Measurements from ENCODE around the gene ATP6V0D1.
A peak's percentile ranks its signal among the peaks of the same experiment; 100 is the strongest.

The ATP6V0D1 gene

GRCh38 chr16:67447508-67448076 is 33.4 kb downstream of the ATP6V0D1 start:
- DNase-seq (ENCODE audit: extremely low spot score, insufficient read length, low read depth) (peak; percentile 68), FAIRE-seq (peak; percentile 77)

DNA sequence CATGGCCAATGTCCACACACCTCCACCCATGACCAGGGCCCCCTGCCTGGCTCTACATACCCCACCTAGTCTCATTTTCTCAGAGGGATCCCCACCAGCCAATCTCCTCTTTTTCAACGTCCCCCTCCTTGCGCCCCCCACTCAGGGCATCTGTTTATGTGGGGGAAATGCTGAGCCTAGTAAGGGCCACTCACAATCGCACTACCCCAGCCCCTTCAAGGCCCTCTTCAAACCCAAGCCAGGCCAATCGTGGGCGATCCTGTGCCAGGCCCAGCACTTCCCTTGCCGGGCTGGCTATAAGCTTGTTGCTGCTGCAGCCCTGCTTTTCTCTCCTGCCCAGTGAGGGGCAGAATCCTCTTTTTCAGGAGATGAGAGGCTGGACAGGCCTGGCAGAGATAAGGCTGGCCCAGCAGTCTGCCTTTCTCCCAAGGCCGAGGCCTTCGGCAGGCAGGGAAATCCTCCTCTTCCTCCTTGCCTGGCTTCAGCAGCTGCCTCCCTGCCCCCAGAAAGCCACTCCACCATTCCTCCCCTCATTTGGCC is 33.9 kb downstream of the ATP6V0D1 start:
- DNase-seq (ENCODE audit: extremely low spot score, insufficient read length, low read depth), result no peak
- no peak for FAIRE-seq

- no peak for DNase-seq (ENCODE audit: extremely low spot score, insufficient read length, low read depth)
- no peak for FAIRE-seq
Observed at GRCh38 chr16:67445913-67446907, 34.7 kb downstream of the ATP6V0D1 start.

DNA sequence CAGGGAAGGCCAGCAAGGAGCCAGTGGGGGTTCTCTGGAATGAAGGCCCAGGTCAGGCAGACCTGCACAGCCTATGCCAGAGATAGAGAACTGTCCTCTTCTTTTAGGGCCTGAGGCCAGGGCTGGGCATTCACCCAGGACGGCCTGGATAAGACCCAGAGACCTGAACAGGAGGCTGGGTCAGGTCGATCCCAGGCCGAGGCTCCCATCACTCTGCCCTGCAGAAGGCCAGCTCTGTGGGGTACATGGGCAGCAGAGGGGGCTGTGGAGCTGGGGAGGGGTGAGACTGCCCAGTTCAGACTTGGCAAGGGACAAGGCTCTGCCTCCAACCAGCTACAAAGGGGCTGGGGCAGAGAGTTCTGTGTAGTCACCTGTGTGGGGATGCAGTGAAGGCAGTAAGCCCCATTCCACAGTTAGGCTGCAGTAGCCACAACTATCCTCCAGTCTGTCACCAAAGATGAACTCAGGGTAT is 35.5 kb downstream of the ATP6V0D1 start:
- FAIRE-seq (no peak), DNase-seq (ENCODE audit: extremely low spot score, insufficient read length, low read depth) (no peak)

DNA sequence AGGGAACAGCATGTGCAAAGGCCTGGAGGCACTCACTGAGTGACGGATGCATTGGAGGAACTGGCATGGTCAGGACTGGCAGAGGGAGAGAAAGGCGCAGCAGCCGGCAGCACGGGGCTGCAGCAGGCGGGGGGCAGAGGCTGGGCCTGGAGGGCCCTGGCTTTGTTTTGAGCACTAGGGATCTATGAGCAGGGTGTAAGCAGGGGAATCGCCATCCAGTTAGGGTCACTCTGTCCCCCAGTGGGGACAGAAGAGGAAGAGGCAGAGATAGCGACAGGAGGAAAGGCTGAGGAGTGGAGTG is 35.9 kb downstream of the ATP6V0D1 start:
- no peak for FAIRE-seq
- no peak for DNase-seq (ENCODE audit: extremely low spot score, insufficient read length, low read depth)

- no peak for DNase-seq (ENCODE audit: extremely low spot score, insufficient read length, low read depth)
- FAIRE-seq, result no peak
Observed at GRCh38 chr16:67444259-67445125, 36.5 kb downstream of the ATP6V0D1 start.

- FAIRE-seq, result no peak
- no peak for DNase-seq (ENCODE audit: extremely low spot score, insufficient read length, low read depth)
Observed at GRCh38 chr16:67443265-67443664, 37.7 kb downstream of the ATP6V0D1 start.

- DNase-seq (ENCODE audit: extremely low spot score, insufficient read length, low read depth), result no peak
- no peak for FAIRE-seq
Observed at GRCh38 chr16:67442581-67443255, 38.2 kb downstream of the ATP6V0D1 start.

GRCh38 chr16:67441907-67442306 is 39.0 kb downstream of the ATP6V0D1 start:
- FAIRE-seq (no peak), DNase-seq (ENCODE audit: extremely low spot score, insufficient read length, low read depth) (no peak)

GRCh38 chr16:67441271-67441753 is 39.6 kb downstream of the ATP6V0D1 start:
- DNase-seq (ENCODE audit: extremely low spot score, insufficient read length, low read depth) (no peak), FAIRE-seq (no peak)

- DNase-seq (ENCODE audit: extremely low spot score, insufficient read length, low read depth) (no peak), FAIRE-seq (no peak)
Observed at GRCh38 chr16:67438824-67439393, 42.0 kb downstream of the ATP6V0D1 start.

DNA sequence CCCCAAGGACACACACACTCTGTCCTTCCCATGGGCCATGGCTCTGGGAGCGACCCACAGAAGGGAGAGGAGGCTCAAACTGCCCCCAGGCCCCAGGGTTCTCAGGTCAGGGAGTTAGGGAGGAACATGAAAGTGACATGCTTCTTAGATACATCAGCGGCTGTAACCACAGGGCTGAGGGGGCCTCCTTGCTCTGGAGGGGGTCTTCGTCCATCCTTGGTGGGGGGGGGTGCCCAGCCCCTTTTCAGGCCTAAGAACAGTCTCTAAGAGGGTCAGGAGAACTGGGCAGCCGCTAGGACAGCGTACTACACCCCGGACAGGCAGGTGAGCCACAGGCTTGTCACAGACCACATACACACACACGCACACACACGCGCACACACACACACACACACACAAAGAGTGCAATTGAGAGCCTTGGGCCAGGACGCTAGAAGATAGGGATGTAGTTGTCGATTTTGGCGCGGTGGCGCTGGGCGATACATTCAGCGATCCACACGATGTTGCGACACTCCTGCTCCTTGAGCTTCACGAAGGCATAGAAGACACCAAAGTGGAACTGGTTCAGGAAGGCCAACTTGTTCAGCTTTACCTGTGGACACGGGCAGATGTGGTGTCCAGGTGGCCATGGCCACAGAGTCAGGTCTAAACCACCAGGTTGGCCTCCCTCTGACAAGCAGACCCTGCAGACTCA is 42.7 kb downstream of the ATP6V0D1 start:
- DNase-seq (ENCODE audit: extremely low spot score, insufficient read length, low read depth), result no peak
- no peak for FAIRE-seq

GRCh38 chr16:67437513-67437912 is 43.4 kb downstream of the ATP6V0D1 start:
- DNase-seq (ENCODE audit: extremely low spot score, insufficient read length, low read depth), result no peak
- FAIRE-seq, result peak; percentile 64

DNA sequence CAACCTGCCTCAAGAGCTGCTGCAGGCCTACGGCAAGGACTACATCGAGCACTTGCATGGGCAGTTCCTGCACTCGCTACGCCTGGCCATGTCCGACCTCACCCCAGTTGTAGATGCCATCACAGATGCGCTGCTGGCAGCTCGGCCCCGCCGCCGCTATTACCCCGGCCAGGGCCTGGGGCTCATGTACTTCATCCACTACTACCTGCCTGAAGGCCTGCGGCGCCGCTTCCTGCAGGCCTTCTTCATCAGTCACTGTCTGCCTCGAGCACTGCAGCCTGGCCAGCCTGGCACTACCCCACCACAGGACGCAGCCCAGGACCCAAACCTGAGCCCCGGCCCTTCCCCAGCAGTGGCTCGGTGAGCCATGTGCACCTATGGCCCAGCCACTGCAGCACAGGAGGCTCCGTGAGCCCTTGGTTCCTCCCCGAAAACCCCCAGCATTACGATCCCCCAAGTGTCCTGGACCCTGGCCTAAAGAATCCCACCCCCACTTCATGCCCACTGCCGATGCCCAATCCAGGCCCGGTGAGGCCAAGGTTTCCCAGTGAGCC is 44.2 kb downstream of the ATP6V0D1 start:
- no peak for DNase-seq (ENCODE audit: extremely low spot score, insufficient read length, low read depth)
- no peak for FAIRE-seq

GRCh38 chr16:67435758-67436164 is 45.2 kb downstream of the ATP6V0D1 start:
- DNase-seq (ENCODE audit: extremely low spot score, insufficient read length, low read depth) (no peak), FAIRE-seq (no peak)

GRCh38 chr16:67433131-67433719 is 47.7 kb downstream of the ATP6V0D1 start:
- DNase-seq (ENCODE audit: extremely low spot score, insufficient read length, low read depth) (no peak), FAIRE-seq (no peak)

- no peak for DNase-seq (ENCODE audit: extremely low spot score, insufficient read length, low read depth)
- FAIRE-seq, result no peak
Observed at GRCh38 chr16:67432506-67432890, 48.5 kb downstream of the ATP6V0D1 start.

Measured in GM18507 (cell line).